GM20431 (cell line): ENCODE results near the gene SRGN.

Experiments
- in situ Hi-C: fragments of 300-500 bp; cut with MseI, MboI; formaldehyde crosslinking; loops from one replicate; pipeline ENCODE4 v1.15.0; 2020; ENCODE audit warnings: low sequenced_read_pairs; ENCODE audit not compliant: unreplicated experiment

Gene SRGN

GRCh38 chr10:69060127-69060798 is 27.6 kb upstream of the SRGN start:
- in situ Hi-C loops, result no loop called here

GRCh38 chr10:69061305-69062161 is 26.4 kb upstream of the SRGN start:
- in situ Hi-C loops, result no loop called here

GRCh38 chr10:69062901-69063300 is 25.0 kb upstream of the SRGN start:
- in situ Hi-C loops, result no loop called here

GRCh38 chr10:69064762-69065328 is 23.1 kb upstream of the SRGN start:
- in situ Hi-C loops, result no loop called here

- in situ Hi-C loops, result no loop called here
Measured at GRCh38 chr10:69065406-69066361, 22.2 kb upstream of the SRGN start.

GRCh38 chr10:69067189-69067588 is 20.7 kb upstream of the SRGN start:
- in situ Hi-C loops, result no loop called here

GRCh38 chr10:69068549-69068948 is 19.4 kb upstream of the SRGN start:
- in situ Hi-C loops, result no loop called here

- in situ Hi-C loops, result no loop called here
Measured at GRCh38 chr10:69069090-69070042, 18.5 kb upstream of the SRGN start.

- in situ Hi-C loops, result no loop called here
Measured at GRCh38 chr10:69070951-69071350, 17.0 kb upstream of the SRGN start.

- in situ Hi-C loops, result no loop called here
Measured at GRCh38 chr10:69071610-69072009, 16.3 kb upstream of the SRGN start.

GRCh38 chr10:69073026-69073425 is 14.9 kb upstream of the SRGN start:
- in situ Hi-C loops, result no loop called here

- in situ Hi-C loops, result no loop called here
Measured at GRCh38 chr10:69073736-69074364, 14.1 kb upstream of the SRGN start.

- in situ Hi-C loops, result no loop called here
Measured at GRCh38 chr10:69074532-69074931, 13.4 kb upstream of the SRGN start.

- in situ Hi-C loops, result no loop called here
Measured at GRCh38 chr10:69075431-69075830, 12.5 kb upstream of the SRGN start.

GRCh38 chr10:69078311-69078710 is 9.6 kb upstream of the SRGN start:
- in situ Hi-C loops, result no loop called here

- in situ Hi-C loops, result no loop called here
Measured at GRCh38 chr10:69080226-69080625, 7.7 kb upstream of the SRGN start.

GRCh38 chr10:69086001-69086509 is 1.8 kb upstream of the SRGN start:
- in situ Hi-C loops, result no loop called here

- in situ Hi-C loops, result no loop called here
Measured at GRCh38 chr10:69088471-69088769, 517 bp downstream of the SRGN start.
